Peyer's patch (tissue), 4 donors: ENCODE measurements around the gene CGB7.

Experiments used
- POLR2A ChIP-seq, 2 donors: fragments of 450-650 bp; IDR thresholded peaks; one replicate each; pipeline ENCODE4 v1.5.1; 2017; ENCODE audit warnings: antibody characterized with exemption in 2 of 2, mild to moderate bottlenecking in 2 of 2, moderate library complexity in 2 of 2
- TF ChIP-seq, protein P1 (sequence below), 6 experiments: fragments of 450-650 bp in 4 of 6; fragments of 200-600 bp in 2 of 6; sonication (generic) in 1 of 6; IDR thresholded peaks; one replicate each; pipeline ENCODE4 v1.5.1; 2017 to 2019; ENCODE audit warnings: antibody characterized with exemption in 6 of 6, mild to moderate bottlenecking in 3 of 6, moderate library complexity in 1 of 6

DNA sequence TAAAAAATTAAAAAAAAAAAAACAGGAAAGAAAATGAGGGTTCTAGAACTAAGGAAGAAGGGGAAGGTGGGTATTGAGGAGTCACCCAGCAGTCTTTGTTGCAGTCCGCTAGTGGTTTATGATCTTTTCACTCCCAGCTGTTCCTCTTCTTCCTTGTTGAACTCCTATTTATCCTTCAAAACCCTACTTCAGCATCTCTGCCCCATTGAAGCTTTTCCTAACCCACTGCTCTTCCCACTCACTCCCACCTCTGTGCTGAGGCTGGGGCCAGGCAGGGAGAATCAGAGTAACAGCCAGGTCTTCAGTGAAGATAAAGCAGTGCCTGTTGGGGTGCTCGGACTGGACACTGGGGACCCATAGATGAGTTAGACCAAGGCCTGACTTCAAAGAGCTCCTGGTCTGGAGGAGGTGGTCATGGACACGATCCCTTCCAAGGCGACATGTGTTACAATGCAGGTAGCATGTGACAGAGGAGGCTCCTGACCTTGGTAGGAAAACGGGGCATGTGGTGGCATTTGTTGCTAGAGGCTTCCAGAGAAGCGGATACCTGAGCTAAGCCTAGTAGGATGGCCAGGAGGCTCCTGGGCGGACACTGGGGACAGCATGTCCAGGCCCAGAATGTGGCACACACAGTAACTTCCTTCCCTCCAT, 52.5 kb downstream of the CGB7 start:
- TF ChIP-seq, protein P1, sequence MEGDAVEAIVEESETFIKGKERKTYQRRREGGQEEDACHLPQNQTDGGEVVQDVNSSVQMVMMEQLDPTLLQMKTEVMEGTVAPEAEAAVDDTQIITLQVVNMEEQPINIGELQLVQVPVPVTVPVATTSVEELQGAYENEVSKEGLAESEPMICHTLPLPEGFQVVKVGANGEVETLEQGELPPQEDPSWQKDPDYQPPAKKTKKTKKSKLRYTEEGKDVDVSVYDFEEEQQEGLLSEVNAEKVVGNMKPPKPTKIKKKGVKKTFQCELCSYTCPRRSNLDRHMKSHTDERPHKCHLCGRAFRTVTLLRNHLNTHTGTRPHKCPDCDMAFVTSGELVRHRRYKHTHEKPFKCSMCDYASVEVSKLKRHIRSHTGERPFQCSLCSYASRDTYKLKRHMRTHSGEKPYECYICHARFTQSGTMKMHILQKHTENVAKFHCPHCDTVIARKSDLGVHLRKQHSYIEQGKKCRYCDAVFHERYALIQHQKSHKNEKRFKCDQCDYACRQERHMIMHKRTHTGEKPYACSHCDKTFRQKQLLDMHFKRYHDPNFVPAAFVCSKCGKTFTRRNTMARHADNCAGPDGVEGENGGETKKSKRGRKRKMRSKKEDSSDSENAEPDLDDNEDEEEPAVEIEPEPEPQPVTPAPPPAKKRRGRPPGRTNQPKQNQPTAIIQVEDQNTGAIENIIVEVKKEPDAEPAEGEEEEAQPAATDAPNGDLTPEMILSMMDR (IDR thresholded peaks at IDR 0.05) = no peak
- no peak for TF ChIP-seq POLR2A (IDR thresholded peaks at IDR 0.05)
